Measurements from ENCODE around the gene KIF2A. TPM values are rescaled to one million over a fixed set of nuclear protein-coding genes. Genes with fewer than 3 reads are reported as not detected.
"Not testable (repeated sequence)": the region's sequence is repeated elsewhere in the genome, so short reads cannot be mapped to it uniquely, and the experiment has no call there.

The KIF2A gene
- total RNA-seq, 1 experiment from 2014 or later: 45.9 TPM

- DNase-seq (ENCODE audit: extremely low read depth, low read depth): no peak
These were observed 16.2 kb upstream of the KIF2A start for GRCh38 chr5:62289813-62290212.

GRCh38 chr5:62291829-62292228 lies 14.2 kb upstream of the KIF2A start:
- not testable (repeated sequence) for DNase-seq (ENCODE audit: extremely low read depth, low read depth)

- DNase-seq (ENCODE audit: extremely low read depth, low read depth): no peak
These were observed 9.0 kb upstream of the KIF2A start for GRCh38 chr5:62296998-62297397.

GRCh38 chr5:62298118-62298517 lies 7.9 kb upstream of the KIF2A start:
- no peak for DNase-seq (ENCODE audit: extremely low read depth, low read depth)

- no peak for DNase-seq (ENCODE audit: extremely low read depth, low read depth)
These were observed 6.9 kb upstream of the KIF2A start for GRCh38 chr5:62299101-62299500.

- DNase-seq (ENCODE audit: extremely low read depth, low read depth): no peak
These were observed 6.4 kb upstream of the KIF2A start for GRCh38 chr5:62299600-62299999.

- no peak for DNase-seq (ENCODE audit: extremely low read depth, low read depth)
These were observed 670 bp upstream of the KIF2A start for GRCh38 chr5:62305358-62305714.

- no peak for DNase-seq (ENCODE audit: extremely low read depth, low read depth)
These were observed 403 bp downstream of the KIF2A start for GRCh38 chr5:62306323-62306895.

- DNase-seq (ENCODE audit: extremely low read depth, low read depth): peak; percentile 11
These were observed 1.1 kb downstream of the KIF2A start for GRCh38 chr5:62306896-62307689.

- DNase-seq (ENCODE audit: extremely low read depth, low read depth): no peak
These were observed 2.4 kb downstream of the KIF2A start for GRCh38 chr5:62308439-62308838.

- no peak for DNase-seq (ENCODE audit: extremely low read depth, low read depth)
These were observed 3.1 kb downstream of the KIF2A start for GRCh38 chr5:62309107-62309506.

- no peak for DNase-seq (ENCODE audit: extremely low read depth, low read depth)
These were observed 4.6 kb downstream of the KIF2A start for GRCh38 chr5:62310426-62311143.

- no peak for DNase-seq (ENCODE audit: extremely low read depth, low read depth)
These were observed 6.0 kb downstream of the KIF2A start for GRCh38 chr5:62312036-62312435.

- no peak for DNase-seq (ENCODE audit: extremely low read depth, low read depth)
These were observed 6.7 kb downstream of the KIF2A start for GRCh38 chr5:62312674-62313073.

GRCh38 chr5:62314213-62314830 lies 8.3 kb downstream of the KIF2A start:
- DNase-seq (ENCODE audit: extremely low read depth, low read depth): no peak

- no peak for DNase-seq (ENCODE audit: extremely low read depth, low read depth)
These were observed 9.6 kb downstream of the KIF2A start for GRCh38 chr5:62315376-62316175.

GRCh38 chr5:62316176-62316502 lies 10.1 kb downstream of the KIF2A start:
- DNase-seq (ENCODE audit: extremely low read depth, low read depth): no peak

GRCh38 chr5:62317810-62318209 lies 11.8 kb downstream of the KIF2A start:
- no peak for DNase-seq (ENCODE audit: extremely low read depth, low read depth)

GRCh38 chr5:62322484-62322883 lies 16.5 kb downstream of the KIF2A start:
- no peak for DNase-seq (ENCODE audit: extremely low read depth, low read depth)

- DNase-seq (ENCODE audit: extremely low read depth, low read depth): no peak
These were observed 20.3 kb downstream of the KIF2A start for GRCh38 chr5:62326302-62326701.

GRCh38 chr5:62326702-62327101 lies 20.7 kb downstream of the KIF2A start:
- no peak for DNase-seq (ENCODE audit: extremely low read depth, low read depth)

Measured in NCI-H460 (cell line).